ENCODE measurements around the gene ATL1.

Gene ATL1

GRCh38 chr14:50607181-50607580 lies 47.2 kb downstream of the ATL1 start:
- Histone ChIP-seq H3K27ac (no peak overlapping the region), H3K9me3 (ENCODE audit: severe bottlenecking) (no peaks in the 10 kb centered on the region), H3K36me3 (no peaks in the 10 kb centered on the region), H3K27me3 (ENCODE audit: insufficient read depth, low read depth, severe bottlenecking) (no peaks in the 10 kb centered on the region), H3K4me3 (ENCODE audit: low read depth, low read length) (no peak overlapping the region)
- no peak for DNase-seq
- TF ChIP-seq CTCF (IDR thresholded peaks at IDR 0.05; ENCODE audit: low read depth, low read length) = no peak

- H3K36me3 ChIP-seq = no peaks in the 10 kb centered on the region
- H3K27ac ChIP-seq = no peak overlapping the region
- H3K27me3 ChIP-seq (ENCODE audit: insufficient read depth, low read depth, severe bottlenecking) = no peaks in the 10 kb centered on the region
- no peaks in the 10 kb centered on the region for H3K9me3 ChIP-seq (ENCODE audit: severe bottlenecking)
- no peak for TF ChIP-seq CTCF (IDR thresholded peaks at IDR 0.05; ENCODE audit: low read depth, low read length)
- H3K4me3 ChIP-seq (ENCODE audit: low read depth, low read length) = no peak overlapping the region
- DNase-seq = no peak
These were observed 47.8 kb downstream of the ATL1 start for GRCh38 chr14:50607761-50608160.

GRCh38 chr14:50608302-50608851 lies 48.4 kb downstream of the ATL1 start:
- no peaks in the 10 kb centered on the region for H3K36me3 ChIP-seq
- H3K27ac ChIP-seq = no peak overlapping the region
- H3K4me3 ChIP-seq (ENCODE audit: low read depth, low read length) = no peak overlapping the region
- DNase-seq = no peak
- TF ChIP-seq CTCF (IDR thresholded peaks at IDR 0.05; ENCODE audit: low read depth, low read length) = no peak
- H3K9me3 ChIP-seq (ENCODE audit: severe bottlenecking) = no peaks in the 10 kb centered on the region
- no peaks in the 10 kb centered on the region for H3K27me3 ChIP-seq (ENCODE audit: insufficient read depth, low read depth, severe bottlenecking)

GRCh38 chr14:50610465-50610864 lies 50.5 kb downstream of the ATL1 start:
- no peak for DNase-seq
- no peak for TF ChIP-seq CTCF (IDR thresholded peaks at IDR 0.05; ENCODE audit: low read depth, low read length)
- Histone ChIP-seq H3K36me3 (no peaks in the 10 kb centered on the region), H3K9me3 (ENCODE audit: severe bottlenecking) (no peaks in the 10 kb centered on the region), H3K27me3 (ENCODE audit: insufficient read depth, low read depth, severe bottlenecking) (no peaks in the 10 kb centered on the region), H3K27ac (no peak overlapping the region), H3K4me3 (ENCODE audit: low read depth, low read length) (no peak overlapping the region)

GRCh38 chr14:50612806-50613205 lies 52.9 kb downstream of the ATL1 start:
- H3K27ac ChIP-seq = no peak overlapping the region
- H3K27me3 ChIP-seq (ENCODE audit: insufficient read depth, low read depth, severe bottlenecking) = no peaks in the 10 kb centered on the region
- DNase-seq = no peak
- no peaks in the 10 kb centered on the region for H3K36me3 ChIP-seq
- H3K4me3 ChIP-seq (ENCODE audit: low read depth, low read length) = no peak overlapping the region
- H3K9me3 ChIP-seq (ENCODE audit: severe bottlenecking) = no peaks in the 10 kb centered on the region
- no peak for TF ChIP-seq CTCF (IDR thresholded peaks at IDR 0.05; ENCODE audit: low read depth, low read length)

GRCh38 chr14:50615056-50615455 lies 55.1 kb downstream of the ATL1 start:
- no peak overlapping the region for H3K27ac ChIP-seq
- DNase-seq = no peak
- no peaks in the 10 kb centered on the region for H3K27me3 ChIP-seq (ENCODE audit: insufficient read depth, low read depth, severe bottlenecking)
- no peaks in the 10 kb centered on the region for H3K9me3 ChIP-seq (ENCODE audit: severe bottlenecking)
- H3K4me3 ChIP-seq (ENCODE audit: low read depth, low read length) = no peak overlapping the region
- TF ChIP-seq CTCF (IDR thresholded peaks at IDR 0.05; ENCODE audit: low read depth, low read length) = no peak
- H3K36me3 ChIP-seq = no peaks in the 10 kb centered on the region
